Left renal pelvis (tissue), 4 donors: ENCODE data around the gene ABCA1. TPM values are rescaled to one million over a fixed set of nuclear protein-coding genes. Genes with fewer than 3 reads are reported as not detected.
"Not testable (repeated sequence)": the region's sequence is repeated elsewhere in the genome, so short reads cannot be mapped to it uniquely, and the experiment has no call there.

ENCODE experiments used
- DNase-seq, 4 donors: peaks; one replicate each; pipeline ENCODE4 v3.0.0-alpha.2; 2013; ENCODE audit warnings: low read depth in 4 of 4, low spot score in 3 of 4
- polyA plus RNA-seq, 4 donors: library from polyadenylated mRNA; unstranded; fragments of 120-200 nt; gene quantifications; one replicate each; pipeline ENCODE4 v1.2.1, GENCODE V29; 2013; ENCODE audit not compliant: insufficient read length in 4 of 4

Gene ABCA1
- polyA plus RNA-seq, 4 donors = 8.7 to 17.5 (median 9.5) TPM

DNA sequence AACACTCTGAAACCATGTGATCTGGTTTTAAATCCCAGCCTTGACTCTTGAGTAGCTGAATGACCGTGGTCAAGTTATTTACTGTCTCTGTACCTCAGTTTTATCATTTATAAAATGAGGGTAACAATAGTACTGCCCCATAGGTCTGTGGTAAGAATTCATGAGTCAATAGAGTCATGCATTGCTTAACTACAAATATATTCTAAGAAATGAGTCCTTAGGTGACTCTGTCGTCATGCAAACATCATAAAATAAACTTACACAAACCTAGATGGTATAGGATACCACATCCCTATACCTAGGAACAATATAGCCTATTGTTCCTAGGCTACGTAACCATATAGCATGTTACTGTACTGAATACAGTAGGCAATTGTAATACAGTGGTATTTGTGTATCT lies 20.3 kb upstream of the ABCA1 start:
- DNase-seq = no peak

DNA sequence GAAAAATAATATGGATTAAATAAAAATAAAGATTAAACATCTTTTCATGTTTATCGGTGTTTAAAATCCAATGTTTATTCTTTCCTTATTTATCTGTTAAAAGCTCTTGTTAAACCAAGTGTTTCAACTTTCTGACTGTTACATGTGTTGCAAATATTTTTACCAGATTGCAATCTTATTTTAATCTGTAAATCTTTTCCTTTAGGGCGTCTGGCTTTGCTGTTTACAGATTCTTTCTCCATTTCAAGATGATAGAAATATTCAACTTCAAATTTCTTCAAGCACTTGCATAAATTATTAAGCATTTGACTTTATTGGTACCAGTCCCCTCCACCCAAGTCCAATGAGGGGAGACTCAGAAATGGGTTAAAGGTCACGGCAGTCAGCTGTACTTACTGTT lies 16.9 kb upstream of the ABCA1 start:
- DNase-seq = no peak

DNA sequence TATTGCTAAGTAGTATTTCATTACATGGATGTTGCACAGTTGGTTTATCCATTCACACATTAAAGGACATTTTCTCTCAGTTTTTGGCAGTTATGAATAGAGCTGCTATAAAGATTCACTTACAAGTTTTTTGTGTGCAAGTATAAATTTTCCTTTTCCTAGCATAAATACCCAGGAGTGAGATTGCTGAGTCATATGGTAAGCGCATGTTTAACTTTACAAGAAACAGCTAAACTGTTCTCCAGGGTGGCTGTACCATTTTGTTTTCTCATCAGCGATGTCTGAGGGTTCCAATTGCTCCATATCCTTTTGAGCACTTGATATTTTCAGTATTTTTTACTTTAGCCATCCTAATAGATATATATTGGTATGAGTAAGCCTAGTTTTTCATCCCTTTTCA lies 16.4 kb upstream of the ABCA1 start:
- no peak for DNase-seq

DNA sequence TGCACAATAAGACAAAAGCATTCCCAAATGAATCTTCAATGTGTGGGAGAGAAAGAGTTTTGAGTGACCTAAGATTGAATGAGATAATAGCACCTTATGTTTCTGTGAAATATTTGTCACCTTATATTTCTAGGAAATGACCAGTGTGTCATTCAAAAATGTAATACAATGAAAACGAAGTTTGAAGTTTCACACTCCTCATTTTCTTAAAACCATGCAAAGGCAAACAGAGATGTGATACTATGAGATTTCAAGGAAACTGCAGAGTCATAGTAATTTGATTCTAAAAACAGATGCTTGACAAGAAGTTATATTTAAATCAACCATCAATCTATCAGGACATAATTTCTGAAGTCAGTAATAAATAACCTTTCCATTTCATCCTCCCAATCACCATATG lies 13.6 kb upstream of the ABCA1 start:
- DNase-seq = no peak

DNA sequence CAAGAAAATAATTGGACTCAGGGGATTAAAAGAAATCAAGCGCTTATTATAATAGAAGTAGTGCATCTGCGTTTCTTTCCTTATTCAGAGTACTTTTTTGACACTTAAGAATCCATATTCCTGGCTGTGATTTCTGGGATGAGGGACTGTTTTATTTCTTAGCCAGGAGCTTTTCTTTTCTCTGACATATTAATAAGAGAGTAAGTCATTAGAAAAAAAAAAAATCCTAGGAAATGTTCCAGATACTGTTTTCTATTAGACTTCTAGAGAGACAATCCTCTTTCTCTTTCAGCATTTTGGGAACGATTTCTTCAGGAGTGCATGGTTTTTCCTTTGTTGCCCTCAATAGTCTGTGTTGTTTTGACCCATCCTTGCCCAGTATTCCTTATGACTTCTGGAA lies 8.3 kb upstream of the ABCA1 start:
- DNase-seq = no peak

DNA sequence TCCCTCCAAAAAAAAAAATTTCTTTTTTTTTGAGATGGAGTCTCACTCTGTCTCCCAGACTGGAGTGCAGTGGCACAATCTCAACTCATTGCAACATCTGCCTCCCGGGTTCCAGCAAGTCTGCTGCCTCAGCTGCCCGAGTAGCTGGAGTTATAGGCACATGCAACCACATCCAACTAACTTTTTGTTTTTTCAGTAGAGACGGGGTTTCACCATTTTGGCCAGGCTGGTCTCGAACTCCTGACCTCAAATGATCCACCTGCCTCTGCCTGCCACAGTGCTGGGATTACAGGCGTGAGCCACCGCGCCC lies 7.5 kb upstream of the ABCA1 start:
- not testable (repeated sequence) for DNase-seq

DNA sequence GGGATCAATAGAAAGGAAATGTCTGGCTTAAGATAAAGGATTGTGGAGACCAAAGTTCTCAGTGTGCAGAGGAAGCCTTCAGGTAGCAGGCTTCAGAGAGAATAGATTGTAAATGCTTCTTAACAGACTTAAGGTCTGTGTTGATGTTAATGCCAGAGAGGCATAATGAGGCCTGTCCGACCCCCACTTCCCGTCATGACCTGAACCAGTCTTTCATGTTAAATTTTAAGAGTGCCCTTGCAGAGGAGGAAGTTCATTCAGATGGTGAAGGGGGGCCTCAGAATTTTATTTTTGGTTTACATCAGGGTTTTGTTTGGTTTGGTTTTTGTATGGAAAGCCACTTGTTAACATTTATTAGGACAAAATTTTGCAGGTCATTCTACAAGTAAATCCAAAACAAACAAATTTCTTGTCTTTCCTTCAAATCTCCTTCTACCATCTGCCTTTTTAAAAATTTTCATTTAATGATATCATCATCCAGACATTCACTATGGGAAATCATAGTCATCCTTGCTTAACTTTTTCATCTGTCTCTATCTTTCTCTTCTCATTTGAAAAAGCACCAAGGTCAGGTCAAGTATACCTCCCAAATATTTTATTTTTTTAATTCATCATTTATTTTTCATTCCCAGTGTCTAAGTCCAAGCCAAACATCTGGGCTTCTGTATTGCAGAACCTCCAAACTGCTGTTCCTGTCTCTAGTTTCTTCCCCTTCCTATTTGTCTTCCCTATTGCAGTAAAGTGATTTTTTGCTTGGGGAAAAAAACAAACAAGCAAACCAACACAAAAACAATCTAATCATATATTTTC lies 6.9 kb upstream of the ABCA1 start:
- DNase-seq = no peak

DNA sequence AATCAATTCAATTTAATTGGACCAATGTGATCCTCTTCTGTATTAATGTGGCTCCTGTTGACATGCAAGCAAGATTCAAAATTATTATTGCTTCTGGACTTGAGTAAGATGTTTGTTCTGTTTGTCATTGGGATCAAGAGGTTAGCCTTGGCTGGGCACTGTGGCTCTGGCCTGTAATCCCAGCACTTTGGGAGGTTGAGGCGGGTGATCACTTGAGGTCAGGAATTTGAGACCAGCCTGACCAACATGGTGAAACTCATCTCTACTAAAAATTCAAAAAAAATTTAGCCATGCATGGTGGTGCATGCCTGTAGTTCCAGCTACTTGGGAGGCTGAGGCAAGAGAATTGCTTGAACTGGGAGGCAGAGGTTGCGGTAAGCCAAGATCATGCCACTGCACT lies 5.1 kb upstream of the ABCA1 start:
- not testable (repeated sequence) for DNase-seq

DNA sequence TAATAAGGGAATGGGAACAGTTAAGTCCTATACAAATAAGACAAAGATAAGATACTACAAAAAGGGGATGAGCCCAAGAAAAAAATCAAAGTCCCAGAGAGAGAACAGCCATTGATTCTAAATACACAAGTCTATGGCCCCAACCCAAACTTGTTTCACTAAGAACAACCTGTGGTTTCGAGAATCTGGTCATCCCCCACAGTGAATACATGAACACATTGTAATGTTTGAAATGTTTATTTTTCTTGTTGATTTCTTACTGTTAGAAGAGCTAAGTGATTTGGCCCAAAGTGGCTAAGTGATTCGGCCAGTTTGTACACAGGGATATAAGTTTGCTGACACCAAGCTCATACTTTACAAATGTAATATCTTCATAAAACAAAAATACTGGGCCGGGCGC lies 3.3 kb upstream of the ABCA1 start:
- DNase-seq = no peak

DNA sequence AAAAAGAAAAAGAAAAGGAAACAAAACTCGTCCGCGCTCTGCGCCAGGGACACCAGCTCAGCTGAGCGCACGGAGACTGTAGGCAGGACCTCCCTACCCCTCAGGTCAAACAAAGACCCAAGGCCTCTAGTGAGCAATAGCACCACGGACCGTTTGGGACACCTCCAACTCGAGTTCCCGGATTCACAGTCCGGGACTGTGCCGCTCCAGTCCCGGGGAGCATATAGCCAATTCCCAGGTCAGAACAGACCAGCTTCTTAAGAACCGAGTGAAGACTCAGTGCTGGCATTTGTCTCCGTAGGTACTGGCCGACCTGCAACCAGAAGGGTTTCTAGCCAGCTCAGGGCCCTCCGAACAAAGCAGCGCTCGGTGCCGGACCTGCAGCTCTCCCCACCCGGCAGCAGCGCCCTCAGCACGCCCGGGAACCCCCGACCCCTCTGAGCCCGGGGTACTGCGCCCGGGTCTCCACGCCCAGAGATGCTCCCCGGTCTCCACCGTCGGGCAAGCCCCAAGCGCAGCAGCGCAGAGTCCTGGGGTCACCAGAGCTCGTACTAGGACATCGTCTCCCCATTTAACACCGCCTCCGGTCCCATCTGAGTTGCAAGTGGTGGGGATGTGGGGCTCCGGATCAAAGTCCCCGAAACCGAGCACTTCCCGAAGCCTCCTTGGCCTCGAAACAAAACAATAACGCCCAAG lies 591 bp downstream of the ABCA1 start:
- DNase-seq = peak; percentile 21 to 48 (median 29)

DNA sequence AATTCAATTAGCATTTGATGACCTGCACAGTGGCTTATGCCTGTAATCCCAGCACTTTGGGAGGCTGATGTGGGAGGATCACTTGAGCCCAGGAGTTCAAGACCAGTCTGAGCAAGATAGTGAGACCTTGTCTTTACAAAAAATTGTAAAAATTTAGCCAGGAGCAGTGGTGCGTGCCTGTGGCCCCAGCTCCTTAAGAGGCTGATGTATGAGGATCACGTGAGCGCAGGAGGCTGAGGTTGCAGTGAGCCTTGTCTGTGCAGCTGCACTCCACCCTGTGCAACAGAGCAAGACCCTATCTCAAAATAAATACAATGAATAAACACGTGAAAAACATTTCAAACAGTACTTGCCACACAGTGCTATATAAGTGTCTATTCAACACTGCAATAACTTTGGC lies 4.2 kb downstream of the ABCA1 start:
- DNase-seq = no peak

DNA sequence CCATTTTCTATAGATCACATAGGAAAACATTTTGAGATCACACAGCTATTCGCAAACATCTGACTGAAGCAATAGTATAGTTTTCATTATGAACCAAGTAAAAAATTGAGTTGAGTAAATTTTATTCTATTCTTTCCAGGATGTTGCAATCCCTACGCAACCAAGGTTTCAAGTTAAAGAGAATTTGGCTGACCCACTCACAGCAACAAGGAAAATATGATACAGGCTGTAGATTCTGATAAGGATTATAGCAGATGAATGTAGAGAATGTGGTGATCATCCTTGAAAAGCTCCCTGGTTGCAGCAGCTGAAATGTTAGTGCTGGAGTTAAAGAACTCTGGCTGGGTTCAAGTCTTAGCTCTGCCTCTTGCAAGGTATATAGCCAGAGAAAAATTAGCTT lies 4.7 kb downstream of the ABCA1 start:
- no peak for DNase-seq

DNA sequence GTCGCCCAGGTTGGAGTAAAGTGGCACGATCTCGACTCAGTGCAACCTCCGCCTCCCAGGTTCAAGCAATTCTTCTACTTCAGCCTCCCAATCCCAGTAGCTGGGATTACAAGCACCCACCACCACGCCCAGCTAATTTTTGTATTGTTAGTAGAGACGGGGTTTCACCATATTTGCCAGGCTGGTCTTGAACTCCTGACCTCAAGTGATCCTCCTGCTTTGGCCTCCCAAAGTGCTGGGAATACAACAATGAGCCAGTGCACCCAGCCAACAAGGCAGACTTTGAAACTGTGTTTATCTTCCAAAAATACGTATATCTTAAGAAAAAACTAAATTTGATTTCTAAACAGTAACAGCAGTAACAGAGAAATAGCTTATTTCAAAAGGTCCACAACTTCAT lies 5.2 kb downstream of the ABCA1 start:
- DNase-seq = not testable (repeated sequence)

DNA sequence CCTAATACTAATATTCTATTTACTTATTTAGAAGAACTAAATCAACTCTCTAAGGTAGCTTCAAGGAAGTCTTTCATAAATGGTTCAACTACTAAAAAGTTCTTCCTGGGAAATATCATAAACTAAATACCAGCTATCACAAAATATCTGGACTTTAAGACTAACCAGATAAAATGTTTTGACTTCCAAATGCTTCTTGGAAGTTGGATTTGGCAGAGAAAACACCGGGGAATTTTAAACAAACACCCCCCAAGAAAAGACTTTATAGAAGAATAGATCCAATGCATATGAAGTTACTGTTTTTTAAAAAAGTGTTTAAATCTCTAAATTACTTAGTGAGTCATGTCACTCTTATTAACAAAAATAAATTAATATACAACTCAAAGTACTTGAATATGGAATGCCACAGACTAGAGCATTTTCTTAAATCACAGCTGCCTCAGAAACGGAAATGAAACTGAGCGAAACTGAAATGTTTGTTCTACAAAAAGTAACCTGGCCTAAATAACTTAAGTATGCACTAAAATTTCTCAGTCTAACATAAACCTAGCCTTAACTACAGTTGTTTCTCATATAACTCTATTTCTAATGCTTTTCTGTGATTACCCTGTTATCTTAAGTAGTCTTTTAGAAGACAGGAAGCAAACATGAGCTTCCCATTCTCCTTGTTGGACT lies 6.8 kb downstream of the ABCA1 start:
- no peak for DNase-seq

DNA sequence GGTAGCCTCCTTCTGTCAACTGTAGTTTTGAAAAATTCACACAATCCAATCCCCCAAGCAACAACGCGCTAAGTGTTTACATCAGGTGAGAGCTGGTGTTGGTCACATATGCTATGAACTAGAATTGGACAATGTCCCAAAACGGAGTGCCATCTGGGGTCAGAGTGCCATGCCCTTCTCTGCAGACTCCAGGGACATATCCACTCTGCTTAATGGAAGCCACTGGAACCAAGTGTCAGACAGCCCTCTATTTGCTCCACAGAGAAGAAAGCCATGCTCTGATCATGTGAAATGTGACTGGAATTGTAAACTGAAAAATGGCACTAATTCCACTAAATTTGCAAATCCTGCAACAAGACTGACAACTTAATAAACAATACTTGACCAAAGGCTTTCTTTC lies 12.2 kb downstream of the ABCA1 start:
- no peak for DNase-seq

DNA sequence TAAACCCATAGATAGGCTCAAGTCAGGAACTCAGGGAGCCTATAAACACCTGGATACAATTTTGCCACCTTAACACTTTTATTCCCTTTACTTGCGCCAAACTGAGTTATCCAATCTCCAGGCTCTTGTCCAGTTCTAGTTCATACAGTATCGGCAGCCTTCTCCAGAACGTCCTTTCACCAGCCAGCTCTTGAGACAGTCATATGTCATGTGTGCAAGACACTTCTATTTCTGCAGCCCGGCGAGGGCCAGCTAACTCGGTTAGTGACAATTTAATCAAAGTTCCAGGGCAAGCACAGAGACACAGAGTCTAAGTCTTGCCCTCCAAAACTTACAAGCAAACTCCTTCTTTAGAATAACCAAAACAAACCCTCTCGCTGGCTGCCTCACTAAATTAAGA lies 12.9 kb downstream of the ABCA1 start:
- no peak for DNase-seq

DNA sequence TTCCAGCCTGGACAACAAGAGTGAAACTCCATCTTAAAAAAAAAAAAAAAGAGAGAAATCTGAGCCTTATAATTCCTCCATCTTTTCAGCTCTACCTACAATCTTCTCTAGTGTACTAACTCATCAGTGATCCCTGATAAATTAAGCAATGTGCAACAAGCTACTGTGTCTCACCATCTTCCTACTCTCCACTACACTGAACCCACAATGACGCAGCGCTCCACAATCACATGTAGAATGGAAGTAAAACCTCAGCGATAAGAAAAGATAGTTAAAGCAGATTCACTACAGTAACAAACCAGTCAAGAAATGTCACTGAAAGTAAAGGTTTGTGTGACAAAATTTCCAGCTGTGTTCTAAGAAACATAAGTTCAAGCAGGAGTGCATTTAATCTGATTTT lies 13.5 kb downstream of the ABCA1 start:
- DNase-seq = no peak

DNA sequence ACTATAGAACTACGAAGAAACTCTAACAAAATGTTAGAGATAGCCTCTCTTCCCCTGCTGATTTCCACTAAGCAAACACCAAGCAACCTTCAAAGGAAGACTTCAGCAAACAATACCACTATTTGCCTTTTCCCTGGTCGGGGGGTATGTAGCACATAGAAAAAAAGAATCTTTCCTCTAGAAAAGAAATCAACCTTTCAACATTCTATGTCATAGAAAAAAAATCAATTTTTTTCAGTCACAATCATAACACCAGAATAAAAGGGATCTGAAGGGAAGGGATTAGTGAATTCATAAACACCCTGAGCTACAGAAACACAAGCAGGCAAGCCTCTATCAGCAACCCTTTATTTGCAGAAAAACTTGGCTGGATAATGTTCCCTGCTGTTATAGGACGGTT lies 15.3 kb downstream of the ABCA1 start:
- DNase-seq = no peak

DNA sequence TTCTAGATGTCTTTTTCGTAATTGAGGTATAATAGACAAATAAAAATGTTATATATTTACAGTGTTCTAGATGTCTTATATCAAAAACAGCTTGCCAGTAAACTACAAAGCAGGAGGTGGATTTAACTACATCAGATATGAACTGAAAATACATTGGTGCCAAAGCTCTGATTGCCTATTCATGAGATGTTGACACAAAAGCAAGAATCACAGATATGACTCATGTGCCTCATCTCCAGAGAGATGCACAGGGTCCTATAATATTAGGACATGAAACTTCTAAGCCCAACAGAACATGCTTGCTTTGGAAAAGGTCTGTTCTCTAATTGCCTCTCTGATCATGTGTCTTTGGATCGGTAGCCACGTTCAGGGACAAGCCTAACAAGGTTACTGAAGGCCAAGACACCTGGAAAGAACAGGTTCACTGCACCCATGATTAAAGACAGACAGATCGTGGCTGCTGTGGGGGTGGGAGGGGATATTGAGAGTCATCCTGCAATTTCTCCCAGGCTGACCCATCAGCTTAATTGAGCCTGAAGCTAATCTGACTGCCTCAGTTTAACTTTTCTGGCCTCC lies 16.8 kb downstream of the ABCA1 start:
- no peak for DNase-seq

DNA sequence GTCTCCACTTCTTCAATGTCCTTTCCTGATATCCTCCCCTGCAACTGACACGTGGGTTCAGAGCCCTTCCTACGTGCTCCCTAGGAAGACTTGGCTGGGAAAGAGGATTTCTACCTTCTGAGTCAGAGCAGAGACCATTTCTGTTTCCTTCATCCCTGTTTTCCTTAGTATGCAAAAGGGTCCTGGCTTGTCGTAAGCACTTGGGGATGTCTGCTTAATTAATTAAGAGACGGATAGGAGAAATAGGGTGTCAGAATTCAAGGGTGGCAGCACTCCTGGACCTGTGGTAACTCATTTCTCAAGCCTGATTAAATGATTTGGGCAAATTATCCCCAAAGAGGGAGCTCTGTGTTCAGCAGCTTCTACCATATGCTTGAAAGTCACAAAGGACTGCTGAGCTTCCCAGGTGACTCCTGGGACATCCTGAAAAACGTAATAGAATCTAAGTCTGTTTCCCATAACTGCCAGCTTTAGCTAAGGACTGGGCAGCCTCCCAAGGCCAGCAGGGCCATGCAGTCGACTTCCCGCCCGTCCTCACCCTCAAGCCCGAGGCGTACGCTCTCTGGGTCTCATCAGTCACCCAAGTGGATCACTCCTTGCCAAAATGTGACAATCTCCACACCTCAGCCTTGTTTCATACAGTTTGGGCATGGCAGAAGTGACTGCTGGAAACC lies 20.5 kb downstream of the ABCA1 start:
- DNase-seq = no peak
